OCI-LY1 (cell line): Measurements from ENCODE around the gene ELL.

ENCODE experiments used
- CTCF ChIP-seq: fragments of 200-600 bp; sonication (generic), shearing (Covaris generic); IDR thresholded peaks from 2 replicates; pipeline ENCODE4 v1.5.1; 2017; ENCODE audit warnings: mild to moderate bottlenecking, antibody characterized with exemption, low read length, moderate library complexity, mixed read lengths
- EZH2 ChIP-seq: fragments of 200-600 bp; sonication (generic), shearing (Covaris generic); IDR thresholded peaks from 2 replicates; pipeline ENCODE4 v1.8.0; 2017; ENCODE audit warnings: borderline replicate concordance, mixed run types, mild to moderate bottlenecking, antibody characterized with exemption, low read length, moderate library complexity, mixed read lengths

GRCh38 chr19:18436671-18437490, 85.0 kb downstream of the ELL start:
- no peak for TF ChIP-seq CTCF
- no peak for TF ChIP-seq EZH2
